Endothelial cell of umbilical vein (primary cell): ENCODE data around the gene MADCAM1. TPM values are rescaled to one million over a fixed set of nuclear protein-coding genes. Genes with fewer than 3 reads are reported as not detected.

Experiments used
- BruUV-seq: library from RNA; stranded (reverse); fragments of 400-500 nt; replicated peaks from 2 replicates; lab custom pipeline; 2021; lab: Mats Ljungman, UMichigan
- CTCF ChIA-PET: fragments of 300-600, 350-600 bp; sonication (Branson Sonifier 250); formaldehyde crosslinking; loops from one replicate; lab custom pipeline; 2021; ENCODE audit warnings: antibody characterized with exemption, inconsistent platforms; lab: Charles Lee
- POLR2A ChIA-PET: fragments of 300-600, 350-600 bp; sonication (Branson Sonifier 250); formaldehyde crosslinking; loops from one replicate; lab custom pipeline; 2021; ENCODE audit warnings: antibody characterized with exemption, inconsistent platforms; lab: Charles Lee
- DNase-seq: peaks from one replicate; pipeline ENCODE4 v3.0.0-alpha.2; 2011; ENCODE audit warnings: low read depth, low spot score
- FAIRE-seq: peaks from 2 replicates; lab custom pipeline; 2011; peaks lifted over from hg19 to GRCh38; lab: Jason Lieb, UNC
- H2AFZ ChIP-seq: 2 replicates; pipeline ENCODE4 v1.6.0; 2012; ENCODE audit warnings: low read depth, low read length, control low read depth, inconsistent platforms
- H3K27ac ChIP-seq: 2 replicates; pipeline ENCODE4 v1.5.1; 2011; ENCODE audit warnings: low read depth, mild to moderate bottlenecking, control low read depth, low read length, moderate library complexity; ENCODE audit not compliant: insufficient read depth
- H3K27me3 ChIP-seq, 2 experiments: 2 replicates each; pipeline versions ENCODE4 v1.6.0 to v1.6.1; 2011; ENCODE audit warnings: low read length in 2 of 2, mixed read lengths in 1 of 2; ENCODE audit not compliant: control insufficient read depth in 2 of 2, insufficient read depth in 2 of 2
- H3K36me3 ChIP-seq, 2 experiments: 2 replicates in 1 of 2; 3 replicates in 1 of 2; pipeline ENCODE4 v1.5.1; 2011; ENCODE audit warnings: low read length in 2 of 2, mild to moderate bottlenecking in 1 of 2, moderate library complexity in 1 of 2; ENCODE audit not compliant: control insufficient read depth in 2 of 2, insufficient read depth in 2 of 2; ENCODE audit errors: extremely low read depth in 1 of 2
- H3K4me1 ChIP-seq: 3 replicates; pipeline ENCODE4 v1.5.1; 2011; ENCODE audit warnings: mild to moderate bottlenecking, low read length; ENCODE audit not compliant: control insufficient read depth, insufficient read depth; ENCODE audit errors: extremely low read depth
- H3K4me2 ChIP-seq: 2 replicates; pipeline ENCODE4 v1.6.1; 2011; ENCODE audit warnings: low read length, control low read depth, mixed read lengths; ENCODE audit not compliant: insufficient read depth
- H3K4me3 ChIP-seq, 3 experiments: fragments of 200-600 bp in 1 of 3; sonication (generic), shearing (Covaris generic) in 1 of 3; replicated peaks in 1 of 3; 2 replicates each; pipeline ENCODE4 v1.5.1; 2011 to 2016; ENCODE audit warnings: control low read depth in 3 of 3, low read length in 3 of 3, mild to moderate bottlenecking in 2 of 3, inconsistent platforms in 1 of 3, low read depth in 1 of 3, moderate library complexity in 1 of 3; ENCODE audit not compliant: insufficient read depth in 1 of 3
- H3K79me2 ChIP-seq: 2 replicates; pipeline ENCODE4 v1.6.0; 2012; ENCODE audit warnings: low read length, inconsistent platforms; ENCODE audit not compliant: control insufficient read depth, insufficient read depth
- H3K9ac ChIP-seq: replicated peaks from 2 replicates; pipeline ENCODE3; 2011; ENCODE audit warnings: low read length, control low read depth; ENCODE audit not compliant: insufficient read depth; ENCODE audit errors: extremely low read depth
- H3K9me1 ChIP-seq: replicated peaks from 3 replicates; pipeline ENCODE4 v1.6.0; 2011; ENCODE audit warnings: mild to moderate bottlenecking, low read length; ENCODE audit not compliant: control insufficient read depth, insufficient read depth; ENCODE audit errors: extremely low read depth
- H3K9me3 ChIP-seq: replicated peaks from 2 replicates; pipeline ENCODE4 v1.5.1; 2012; ENCODE audit warnings: low read length, inconsistent platforms; ENCODE audit not compliant: control insufficient read depth, insufficient read depth
- H4K20me1 ChIP-seq: replicated peaks from 2 replicates; pipeline ENCODE3; 2011; ENCODE audit warnings: mild to moderate bottlenecking, low read length; ENCODE audit not compliant: control insufficient read depth, insufficient read depth; ENCODE audit errors: extremely low read depth
- CTCF ChIP-seq, 2 donors: IDR thresholded peaks; 1 replicate in 1 of 2; 2 replicates in 1 of 2; pipeline ENCODE4 v1.5.1; 2011; ENCODE audit warnings: low read length in 2 of 2, mild to moderate bottlenecking in 2 of 2, moderate library complexity in 2 of 2, control low read depth in 1 of 2, inconsistent platforms in 1 of 2, low read depth in 1 of 2; ENCODE audit not compliant: insufficient read depth in 1 of 2; ENCODE audit errors: extremely low read depth in 1 of 2
- EZH2 ChIP-seq: IDR thresholded peaks from 2 replicates; pipeline ENCODE4 v1.6.1; 2012; ENCODE audit warnings: borderline replicate concordance, low read depth, mild to moderate bottlenecking, moderate library complexity, low read length, inconsistent platforms; ENCODE audit not compliant: severe bottlenecking
- FOS ChIP-seq: IDR thresholded peaks from 2 replicates; pipeline ENCODE4 v1.6.1; 2011; ENCODE audit warnings: mild to moderate bottlenecking, low read length, moderate library complexity, borderline replicate concordance; ENCODE audit not compliant: insufficient read depth
- GATA2 ChIP-seq: IDR thresholded peaks from 2 replicates; pipeline ENCODE4 v1.7.0; 2011; ENCODE audit warnings: low read depth, mild to moderate bottlenecking, moderate library complexity, mixed read lengths, low read length; ENCODE audit not compliant: insufficient read length, insufficient read depth
- JUN ChIP-seq: IDR thresholded peaks from 2 replicates; pipeline ENCODE4 v1.6.1; 2011; ENCODE audit warnings: borderline replicate concordance, low read depth; ENCODE audit not compliant: insufficient read length, insufficient read depth
- MAX ChIP-seq: IDR thresholded peaks from 2 replicates; pipeline ENCODE4 v1.6.1; 2011; ENCODE audit not compliant: insufficient read depth, insufficient read length
- MYC ChIP-seq: IDR thresholded peaks from one replicate; pipeline ENCODE4 v1.6.1; 2011; ENCODE audit warnings: mild to moderate bottlenecking, low read depth, low read length
- POLR2A ChIP-seq: IDR thresholded peaks from 2 replicates; pipeline ENCODE4 v1.6.1; 2012; ENCODE audit warnings: low read depth, mild to moderate bottlenecking, control low read depth, low read length
- POLR2AphosphoS5 ChIP-seq: IDR thresholded peaks from 2 replicates; pipeline ENCODE4 v1.6.1; 2012; ENCODE audit warnings: low read depth, mild to moderate bottlenecking, control low read depth, low read length, moderate library complexity; ENCODE audit not compliant: insufficient read depth
- dilution Hi-C: fragments of 300-500 bp; cut with MboI; formaldehyde crosslinking; loops from one replicate; pipeline ENCODE4 v1.15.0; 2019; ENCODE audit warnings: low sequenced_read_pairs; ENCODE audit not compliant: extremely low pct_ligation_motif_present
- intact Hi-C: fragments of 100-400 bp; cut with micrococcal nuclease; formaldehyde crosslinking; loops from one replicate; pipeline ENCODE4 v1.10.0; 2022
- polyA plus RNA-seq, 4 experiments: library from polyadenylated mRNA; depleted of rRNA in 3 of 4; stranded (reverse) in 3 of 4; unstranded in 1 of 4; fragments of >200 nt; gene quantifications; 2 replicates each; pipeline versions ENCODE4 v1.2.1 to v1.2.3, GENCODE V29; 2011 to 2012; ENCODE audit warnings: missing spikeins in 1 of 4
- total RNA-seq: library from RNA; stranded (reverse); gene quantifications from 2 replicates; pipeline ENCODE4 v1.2.3, GENCODE V29; 2021

Gene MADCAM1
- total and polyA plus RNA-seq, 2 donors (not counting 3 experiments of a cell fraction or from before 2014, with no cell fraction given): 0.07 to 0.31 TPM

DNA sequence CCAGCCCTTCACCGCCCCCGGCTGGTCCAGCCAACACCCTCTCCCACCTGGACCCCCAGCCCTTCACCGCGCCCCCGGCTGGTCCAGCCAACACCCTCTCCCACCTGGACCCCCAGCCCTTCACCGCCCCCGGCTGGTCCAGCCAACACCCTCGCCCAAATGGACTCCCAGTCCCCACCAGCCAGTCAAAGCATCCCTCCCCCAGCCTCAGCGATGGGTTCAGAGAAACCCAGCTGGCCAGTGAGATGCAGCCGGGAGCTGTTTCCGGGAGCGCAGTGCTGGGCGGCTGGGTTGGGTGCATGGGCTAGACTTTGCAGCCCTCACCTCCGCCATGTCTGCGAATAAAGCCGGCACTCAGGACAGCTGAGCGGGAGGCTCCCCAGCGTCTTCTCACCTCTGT lies 28.7 kb downstream of the MADCAM1 start:
- H4K20me1 ChIP-seq: no peaks in the 10 kb centered on the region
- peaks cover 0 to 1% of the 10 kb centered on the region in 2 experiments for H3K27me3 ChIP-seq
- H2AFZ ChIP-seq: no peak overlapping the region
- CTCF ChIA-PET: no interaction called here
- H3K9me1 ChIP-seq: no peaks in the 10 kb centered on the region
- H3K36me3 ChIP-seq: no peaks in the 10 kb centered on the region
- no peaks in the 10 kb centered on the region for H3K9me3 ChIP-seq
- FAIRE-seq (no peak), DNase-seq (no peak)
- H3K4me2 ChIP-seq: no peak overlapping the region
- intact Hi-C loops (no loop called here), dilution Hi-C loops (no loop called here)
- no peak overlapping the region for H3K9ac ChIP-seq
- no peak overlapping the region for H3K4me3 ChIP-seq
- POLR2A ChIA-PET: no interaction called here
- H3K79me2 ChIP-seq: no peaks in the 10 kb centered on the region
- TF ChIP-seq EZH2: no peak
- no peak for TF ChIP-seq POLR2AphosphoS5
- TF ChIP-seq FOS: no peak
- no peak for TF ChIP-seq POLR2A
- TF ChIP-seq MAX: no peak
- TF ChIP-seq CTCF (IDR thresholded peaks at IDR 0.05; ENCODE audit: extremely low read depth in 1 of 2, insufficient read depth in 1 of 2, low read depth in 1 of 2, low read length in 2 of 2): no peak
- TF ChIP-seq GATA2: no peak
- no peak for TF ChIP-seq JUN
- TF ChIP-seq MYC: no peak
- H3K4me1 ChIP-seq: no peaks in the 10 kb centered on the region
- H3K27ac ChIP-seq: no peak overlapping the region
- no TSS peak for BruUV-seq
